Occipital lobe (tissue), 2 donors: ENCODE data around the gene ANO3. TPM values are rescaled to one million over a fixed set of nuclear protein-coding genes. Genes with fewer than 3 reads are reported as not detected.
"Not testable (repeated sequence)": the region's sequence is repeated elsewhere in the genome, so short reads cannot be mapped to it uniquely, and the experiment has no call there.

Source experiments
- DNase-seq: peaks from one replicate; lab custom pipeline; 2025; lab: John Stamatoyannopoulos, UW
- total RNA-seq: library from RNA; depleted of rRNA; stranded (reverse); fragments of >200 nt; gene quantifications from one replicate; pipeline ENCODE4 v1.2.3, GENCODE V29; 2014

ANO3 gene
- total RNA-seq, 1 donor from 2014 or later: 6.7 TPM

GRCh38 chr11:26621132-26621531 is 289.2 kb downstream of the ANO3 start:
- DNase-seq: no peak

GRCh38 chr11:26622181-26622580 is 290.3 kb downstream of the ANO3 start:
- DNase-seq: no peak

- DNase-seq: no peak
Measured at GRCh38 chr11:26623076-26623659, 291.2 kb downstream of the ANO3 start.

- no peak for DNase-seq
Measured at GRCh38 chr11:26626346-26626745, 294.4 kb downstream of the ANO3 start.

DNA sequence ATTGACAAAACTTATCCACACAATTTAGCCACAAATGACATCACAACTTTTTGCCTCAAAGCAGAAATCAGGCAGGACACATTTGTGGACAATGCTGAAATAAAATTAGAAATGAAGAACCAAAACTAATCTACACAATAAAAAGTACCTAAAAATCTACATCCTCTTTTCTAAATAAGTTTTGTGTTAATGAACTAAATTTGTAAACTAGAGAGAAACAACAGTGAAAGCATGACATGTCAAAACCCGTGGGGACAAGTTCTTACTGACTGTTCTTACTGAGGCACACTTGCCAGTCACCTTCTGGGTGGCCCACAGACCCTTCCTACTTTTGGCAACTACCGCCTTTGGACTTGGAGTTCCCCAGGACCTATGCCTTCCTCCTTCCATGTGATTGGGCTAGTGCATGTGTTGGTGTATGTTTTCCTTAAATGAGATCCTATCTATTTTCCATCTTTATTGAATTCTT is 300.8 kb downstream of the ANO3 start:
- no peak for DNase-seq

- DNase-seq: not testable (repeated sequence)
Measured at GRCh38 chr11:26643314-26643713, 311.4 kb downstream of the ANO3 start.

GRCh38 chr11:26649884-26650283 is 318.0 kb downstream of the ANO3 start:
- DNase-seq: peak; percentile 5

DNA sequence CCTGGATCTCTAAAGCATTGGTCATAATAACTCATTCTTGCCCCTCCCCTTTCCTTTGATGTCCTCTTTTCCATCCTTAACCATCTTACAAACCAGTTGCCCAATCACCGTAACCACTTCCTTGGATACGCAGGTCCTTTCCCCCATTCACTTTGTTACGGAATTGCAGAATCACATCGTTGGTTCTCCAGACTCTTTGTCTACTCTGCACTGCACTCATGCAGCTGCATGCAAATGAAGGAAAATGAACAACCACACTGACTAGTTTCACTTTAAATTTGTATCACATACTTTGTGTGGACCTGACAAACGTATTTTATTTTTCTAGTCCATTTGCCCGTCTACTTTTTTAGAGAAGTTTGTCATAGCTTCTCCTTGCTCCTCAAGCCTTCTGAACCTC is 320.0 kb downstream of the ANO3 start:
- DNase-seq: no peak

- DNase-seq: no peak
Measured at GRCh38 chr11:26655287-26655686, 323.4 kb downstream of the ANO3 start.

DNA sequence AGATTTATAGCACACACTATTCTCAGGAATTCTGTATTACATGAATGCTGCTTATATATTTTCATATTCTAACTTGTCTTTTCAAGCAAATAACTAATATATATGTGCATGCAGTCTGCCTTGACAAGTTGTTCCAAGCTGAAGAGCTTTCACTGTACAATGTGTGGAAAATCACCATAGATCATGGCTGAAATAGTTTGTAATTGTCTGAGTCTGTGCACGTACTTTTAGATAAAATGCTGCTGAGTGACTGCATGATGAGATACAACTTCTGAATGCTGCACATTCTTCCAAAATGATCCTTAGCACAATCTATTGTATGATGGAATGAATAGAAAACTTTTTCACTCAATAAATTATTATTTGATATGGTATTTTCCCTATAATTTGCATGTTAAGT is 331.0 kb downstream of the ANO3 start:
- DNase-seq: no peak

DNA sequence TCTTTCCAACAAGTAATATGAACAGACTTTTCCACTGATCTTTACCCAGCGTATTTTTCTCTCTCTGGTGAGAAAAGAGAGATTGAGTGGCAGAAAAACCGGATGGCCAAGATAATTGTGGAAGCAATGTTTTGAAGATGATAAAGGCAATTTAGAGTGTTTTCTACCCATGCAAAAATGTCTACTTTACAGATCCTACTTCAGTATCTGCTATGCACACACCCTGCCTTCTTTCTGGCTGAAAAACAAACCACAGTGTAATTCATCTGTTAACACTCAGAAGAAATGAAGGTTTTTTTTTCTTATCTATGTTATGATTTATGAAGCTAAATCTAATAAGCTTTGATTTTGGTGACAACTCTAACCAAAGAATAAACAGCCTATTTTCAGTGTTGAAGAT is 333.1 kb downstream of the ANO3 start:
- no peak for DNase-seq

- no peak for DNase-seq
Measured at GRCh38 chr11:26665946-26666345, 334.0 kb downstream of the ANO3 start.

- DNase-seq: no peak
Measured at GRCh38 chr11:26675233-26675928, 343.5 kb downstream of the ANO3 start.

DNA sequence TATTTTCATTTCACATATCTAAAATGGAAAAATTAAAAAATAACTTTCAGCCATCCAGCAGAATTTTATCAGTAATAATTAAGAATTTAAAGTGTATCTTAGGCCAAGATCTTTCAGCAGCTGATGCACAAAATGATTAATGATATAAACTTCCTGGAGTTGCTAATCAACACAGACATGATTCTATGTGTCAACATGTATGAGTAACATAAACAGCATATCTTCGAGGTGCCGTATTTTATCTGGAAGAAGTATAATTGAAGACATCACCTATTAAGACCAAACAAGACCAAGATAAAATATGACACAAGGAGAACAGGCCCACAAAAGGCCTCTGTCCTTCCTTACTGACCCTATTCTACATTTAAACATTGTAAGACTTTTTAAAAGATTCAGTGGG is 344.7 kb downstream of the ANO3 start:
- DNase-seq: no peak

GRCh38 chr11:26677566-26677965 is 345.6 kb downstream of the ANO3 start:
- DNase-seq: no peak

DNA sequence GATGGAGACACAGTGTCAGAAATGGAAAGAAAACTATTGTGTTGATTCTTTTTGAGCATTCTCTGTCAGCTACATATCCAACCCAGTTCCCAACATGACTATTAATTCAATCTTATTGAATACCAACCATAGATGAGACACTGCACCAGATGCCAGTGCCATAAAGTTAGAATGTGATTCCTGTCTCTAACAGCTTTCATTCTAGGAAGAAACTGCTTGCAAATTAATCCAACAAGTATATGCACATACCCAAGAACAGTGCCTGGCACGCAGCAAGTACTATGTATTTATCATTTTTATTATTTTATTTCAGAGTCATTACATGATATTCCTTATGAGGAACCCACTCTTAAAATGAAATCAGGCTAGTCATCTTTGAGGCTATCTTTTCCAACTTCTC is 355.4 kb downstream of the ANO3 start:
- DNase-seq: no peak

DNA sequence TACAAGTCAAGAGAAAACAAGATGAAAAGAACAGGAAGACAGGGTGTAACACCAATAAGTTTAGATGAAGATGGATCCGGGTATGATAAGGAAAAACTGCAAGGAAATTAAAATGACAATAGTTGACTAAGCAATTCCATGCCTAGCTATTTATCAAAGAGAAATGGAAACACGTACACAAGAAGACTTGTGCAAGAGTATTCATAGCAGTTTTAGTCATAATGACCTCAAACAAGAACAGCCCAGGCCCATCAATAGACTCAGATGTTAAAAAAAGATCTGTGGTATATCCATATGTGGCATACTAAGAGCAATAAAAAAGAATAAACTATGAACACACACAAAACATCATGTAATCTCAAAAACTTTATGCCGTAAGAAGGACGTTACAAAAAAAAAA is 356.8 kb downstream of the ANO3 start:
- DNase-seq: no peak

- no peak for DNase-seq
Measured at GRCh38 chr11:26696330-26696729, 364.4 kb downstream of the ANO3 start.

DNA sequence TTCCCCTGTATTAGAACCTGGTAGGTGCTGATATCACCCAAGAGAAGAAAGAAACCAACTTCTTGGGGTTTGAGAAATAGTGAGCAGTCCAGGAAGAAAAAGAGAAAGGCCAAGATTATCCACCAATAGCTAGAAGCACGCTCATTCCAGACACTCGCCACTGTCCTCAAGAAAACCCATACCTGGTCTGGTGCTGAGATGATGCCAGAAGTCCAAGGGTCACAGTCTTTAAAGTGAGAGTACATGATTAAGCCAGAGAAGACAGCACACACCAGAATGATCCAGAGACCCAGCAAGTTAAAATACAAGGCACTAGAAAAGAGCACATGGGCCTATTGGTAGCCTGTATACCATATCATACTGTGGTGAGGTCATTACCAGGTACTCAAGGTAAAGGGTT is 366.3 kb downstream of the ANO3 start:
- no peak for DNase-seq

DNA sequence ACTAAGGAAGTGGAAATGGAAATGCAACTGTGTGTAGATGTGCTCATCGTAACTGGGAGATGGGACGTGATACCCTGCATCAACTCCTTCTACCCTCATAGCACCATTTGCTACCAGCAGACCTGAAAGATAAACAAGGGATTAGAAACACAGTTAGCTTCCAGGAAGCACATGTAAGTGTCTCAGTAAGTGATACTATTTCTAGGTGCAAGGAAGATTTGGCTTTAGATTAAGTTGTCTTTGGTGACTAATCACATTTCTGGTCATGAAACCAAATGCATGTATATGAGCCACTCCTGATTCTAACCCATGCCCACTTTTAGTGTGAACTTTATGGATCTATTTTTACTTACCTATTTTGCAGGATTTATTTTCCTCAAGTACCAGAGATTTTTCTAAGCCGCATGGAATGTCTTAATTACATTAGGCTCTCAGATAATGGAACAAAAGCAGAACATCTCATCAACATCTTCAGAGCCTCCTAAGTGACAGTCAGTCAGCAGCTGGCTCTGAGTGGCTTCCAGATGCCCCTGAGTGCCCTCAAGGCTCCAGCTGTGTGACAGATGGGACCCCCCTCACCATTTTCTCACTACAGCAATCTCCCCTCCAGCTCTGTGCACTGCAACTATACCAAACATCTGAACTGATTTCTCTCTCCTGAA is 368.8 kb downstream of the ANO3 start:
- no peak for DNase-seq

DNA sequence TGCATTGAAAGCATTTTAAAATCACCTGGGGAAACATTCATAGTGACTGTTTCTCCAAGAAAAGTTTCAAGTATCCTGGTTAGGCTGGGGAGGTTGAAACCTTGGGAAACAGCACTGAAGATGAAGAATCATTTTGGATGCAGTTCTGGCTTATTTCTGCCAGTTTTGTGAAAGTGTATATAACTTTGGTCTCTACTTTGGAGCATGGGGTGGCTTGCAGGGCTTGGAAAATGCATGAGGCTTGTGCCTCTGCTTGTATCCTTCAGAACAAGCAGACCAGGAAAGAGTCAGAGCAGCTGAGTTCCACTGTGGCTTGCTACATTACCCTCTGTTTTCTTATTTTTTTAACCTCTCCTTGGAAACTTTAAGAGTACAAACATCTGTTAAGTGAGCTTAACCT is 370.5 kb downstream of the ANO3 start:
- DNase-seq: no peak

GRCh38 chr11:26703411-26704191 is 371.7 kb downstream of the ANO3 start:
- DNase-seq: no peak
